Measurements from ENCODE around the gene C12orf56. TPM values are rescaled to one million over a fixed set of nuclear protein-coding genes. Genes with fewer than 3 reads are reported as not detected.
A peak's percentile ranks its signal among the peaks of the same experiment; 100 is the strongest.

Gene C12orf56, protein sequence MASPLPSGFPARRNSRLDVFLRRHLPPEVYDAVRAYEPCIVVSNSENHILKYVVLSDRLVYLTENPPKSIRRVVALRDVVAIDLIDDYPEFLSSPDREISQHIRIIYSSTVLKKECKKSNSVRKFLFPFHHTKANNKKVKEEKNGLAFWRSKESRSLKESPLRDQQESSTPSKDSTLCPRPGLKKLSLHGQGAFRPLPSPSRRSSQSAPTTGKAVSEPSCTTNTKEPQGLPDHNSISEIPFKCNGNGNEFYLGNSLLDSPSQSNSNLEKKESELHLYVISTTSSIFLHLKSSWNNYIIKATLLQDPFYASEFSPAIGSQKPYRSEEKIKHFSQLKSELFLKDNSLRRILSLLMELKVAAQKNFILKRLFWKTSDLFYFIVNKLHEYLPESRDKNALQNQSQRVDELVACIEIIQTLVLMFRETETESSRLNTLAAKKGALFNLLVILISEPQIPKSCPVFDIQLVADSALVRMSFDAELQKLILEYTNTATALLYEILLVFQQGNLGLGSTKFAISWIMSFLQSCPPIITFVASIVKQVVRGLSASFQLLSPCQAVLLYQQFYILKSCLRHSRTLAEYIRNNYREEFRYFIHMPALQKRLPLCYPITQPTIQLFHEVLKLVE
- total RNA-seq = not detected

DNA sequence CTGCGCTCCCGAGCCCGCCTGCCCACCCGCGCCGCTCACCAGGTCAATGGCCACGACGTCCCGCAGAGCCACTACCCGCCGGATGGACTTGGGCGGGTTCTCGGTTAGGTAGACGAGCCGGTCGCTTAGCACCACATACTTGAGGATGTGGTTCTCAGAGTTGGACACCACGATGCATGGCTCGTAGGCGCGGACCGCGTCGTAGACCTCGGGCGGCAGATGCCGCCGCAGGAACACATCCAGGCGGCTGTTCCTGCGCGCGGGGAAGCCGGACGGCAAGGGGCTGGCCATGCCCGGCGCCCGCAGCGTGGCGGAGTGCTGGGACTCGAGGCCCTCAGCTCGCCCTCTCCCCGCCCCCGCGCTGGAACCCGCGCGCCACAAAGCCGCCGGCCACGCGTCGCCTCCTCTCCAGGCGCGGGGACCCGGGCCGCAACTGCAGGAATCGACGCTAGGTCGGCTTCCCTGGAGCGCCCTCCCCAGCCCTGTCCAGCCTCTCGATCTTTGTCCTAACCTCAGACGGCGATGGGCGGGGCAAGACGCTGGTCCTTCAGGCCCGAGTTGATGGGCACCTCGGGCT lies at the start of gene C12orf56:
TSS of gene C12orf56 (minus strand) at position 484 of the 577 bp plus-strand sequence. CDS start at position 291, 193 bp downstream.
- H3K36me3 Mint-ChIP-seq = no peaks in the 10 kb centered on the region
- DNase-seq (ENCODE audit: low spot score) (no peak), ATAC-seq (peak; percentile 71 to 72)
- H3K4me1 Mint-ChIP-seq (ENCODE audit: low read depth in 2 of 2) = peaks cover 0 to 2% of the 10 kb centered on the region in 2 donors
- no peak within 1 kb of the TSS for H3K27ac Mint-ChIP-seq
- no peaks in the 10 kb centered on the region for H3K9me3 Mint-ChIP-seq
- peaks cover 16 to 19% of the 10 kb centered on the region in 2 donors for H3K27me3 Mint-ChIP-seq
- H3K4me3 Mint-ChIP-seq = peak within 1 kb of the TSS; percentile 61

GRCh38 chr12:64440100-64440499 lies 49.5 kb upstream of the C12orf56 start:
- no peaks in the 10 kb centered on the region for H3K4me1 Mint-ChIP-seq (ENCODE audit: low read depth in 2 of 2)
- peaks cover 31% of the 10 kb centered on the region for H3K36me3 Mint-ChIP-seq

DNA sequence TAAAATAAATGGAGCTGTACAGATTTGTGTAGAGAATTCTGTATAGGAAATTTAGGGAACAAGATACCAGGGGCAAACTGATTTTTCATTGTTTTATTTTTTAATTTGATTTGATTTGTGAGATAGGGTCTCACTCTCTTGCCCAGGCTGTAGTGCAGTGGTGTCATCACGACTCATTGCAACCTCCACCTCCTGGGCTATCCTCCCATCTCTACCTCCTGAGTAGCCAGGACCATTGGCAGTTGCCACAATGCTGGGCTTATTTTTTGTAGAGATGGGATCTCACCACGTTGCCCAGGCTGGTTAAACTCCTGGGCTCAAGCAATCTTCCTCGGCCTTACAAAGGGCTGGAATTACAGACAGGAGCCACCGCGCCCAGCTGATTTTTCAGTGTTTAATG lies 43.4 kb upstream of the C12orf56 start:
- Mint-ChIP-seq H3K27ac (no peak overlapping the region), H3K9me3 (no peaks in the 10 kb centered on the region), H3K4me3 (no peak overlapping the region), H3K4me1 (ENCODE audit: low read depth in 2 of 2) (no peaks in the 10 kb centered on the region), H3K27me3 (no peaks in the 10 kb centered on the region), H3K36me3 (peaks cover 48% of the 10 kb centered on the region)
- DNase-seq (ENCODE audit: low spot score) (no peak), ATAC-seq (no peak)

More at GRCh38 chr12:64440100-64440499, 49.5 kb upstream of the C12orf56 start:
- no peak overlapping the region for H3K27ac Mint-ChIP-seq
- ATAC-seq = no peak
- no peaks in the 10 kb centered on the region for H3K27me3 Mint-ChIP-seq
- DNase-seq (ENCODE audit: low spot score) = no peak
- no peaks in the 10 kb centered on the region for H3K9me3 Mint-ChIP-seq
- H3K4me3 Mint-ChIP-seq = no peak overlapping the region

DNA sequence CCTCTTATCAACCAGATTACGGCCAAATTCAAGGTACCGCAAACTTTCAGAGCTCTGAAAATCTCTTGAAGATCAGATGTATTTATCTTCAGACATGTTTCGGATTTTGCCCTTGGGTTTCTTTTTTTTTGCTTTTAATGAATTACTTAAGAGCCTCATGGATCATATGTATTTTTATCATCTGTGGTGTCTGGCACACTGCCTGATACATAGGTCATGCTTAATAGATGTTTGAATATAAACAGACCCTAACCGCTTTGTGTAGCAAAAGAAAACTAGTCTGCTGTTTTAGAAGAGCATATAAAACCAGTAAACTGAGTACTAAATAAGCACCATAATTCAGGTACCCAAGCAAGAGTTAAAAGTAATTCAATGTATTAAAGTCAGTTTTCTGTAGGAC lies 41.2 kb upstream of the C12orf56 start:
- no peak overlapping the region for H3K4me3 Mint-ChIP-seq
- H3K4me1 Mint-ChIP-seq (ENCODE audit: low read depth in 2 of 2) = no peaks in the 10 kb centered on the region
- peaks cover 41% of the 10 kb centered on the region for H3K36me3 Mint-ChIP-seq
- ATAC-seq (no peak), DNase-seq (ENCODE audit: low spot score) (no peak)
- no peaks in the 10 kb centered on the region for H3K27me3 Mint-ChIP-seq
- no peaks in the 10 kb centered on the region for H3K9me3 Mint-ChIP-seq
- no peak overlapping the region for H3K27ac Mint-ChIP-seq

DNA sequence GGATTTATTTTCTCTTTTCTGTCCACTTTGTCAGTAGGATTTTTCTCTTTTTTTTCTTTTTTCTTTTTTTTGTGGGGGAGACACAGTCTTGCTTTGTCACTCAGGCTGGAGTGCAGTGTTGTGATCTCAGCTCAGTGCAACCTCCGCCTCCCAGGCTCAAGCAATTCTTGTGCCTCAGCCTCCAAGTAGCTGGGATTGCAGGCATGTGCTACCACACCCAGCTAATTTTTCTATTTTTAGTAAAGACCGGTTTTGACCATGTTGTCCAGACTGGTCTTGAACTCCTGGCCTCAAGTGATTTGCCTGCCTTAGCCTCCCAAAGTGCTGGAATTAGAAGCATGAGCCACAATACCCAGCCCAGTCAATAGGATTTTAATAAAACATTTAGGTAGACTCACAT lies 40.3 kb upstream of the C12orf56 start:
- Mint-ChIP-seq H3K36me3 (peaks cover 40% of the 10 kb centered on the region), H3K4me3 (no peak overlapping the region), H3K27me3 (no peaks in the 10 kb centered on the region), H3K27ac (peak overlapping the region in 1 of 2 donors; percentile 37), H3K4me1 (ENCODE audit: low read depth in 2 of 2) (no peaks in the 10 kb centered on the region), H3K9me3 (no peaks in the 10 kb centered on the region)
- ATAC-seq (no peak), DNase-seq (ENCODE audit: low spot score) (no peak)

DNA sequence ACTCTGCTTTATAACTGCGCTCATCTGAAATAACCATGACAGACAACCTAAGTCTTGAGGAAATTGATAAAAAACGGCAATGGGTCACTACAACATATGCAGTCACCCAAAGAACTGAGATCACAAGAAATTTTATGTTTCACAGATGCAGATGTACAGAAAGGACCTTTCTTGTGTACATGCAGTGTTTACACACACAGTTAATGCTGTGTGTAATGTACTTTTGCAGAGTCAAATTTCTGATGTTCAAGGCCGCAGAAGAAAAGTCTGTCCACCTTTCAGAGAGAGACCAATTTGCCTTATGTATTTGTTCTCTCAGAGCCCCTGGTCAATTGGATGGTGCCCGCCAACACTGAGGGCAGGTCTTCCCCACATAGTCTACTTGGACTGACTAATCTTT lies 38.4 kb upstream of the C12orf56 start:
- Mint-ChIP-seq H3K27me3 (no peaks in the 10 kb centered on the region), H3K36me3 (peaks cover 43% of the 10 kb centered on the region), H3K27ac (no peak overlapping the region), H3K4me1 (ENCODE audit: low read depth in 2 of 2) (no peaks in the 10 kb centered on the region), H3K9me3 (no peaks in the 10 kb centered on the region), H3K4me3 (no peak overlapping the region)
- DNase-seq (ENCODE audit: low spot score) (no peak), ATAC-seq (no peak)

- Mint-ChIP-seq H3K27me3 (no peaks in the 10 kb centered on the region), H3K27ac (no peak overlapping the region), H3K9me3 (no peaks in the 10 kb centered on the region), H3K4me3 (no peak overlapping the region), H3K36me3 (peaks cover 45% of the 10 kb centered on the region), H3K4me1 (ENCODE audit: low read depth in 2 of 2) (no peaks in the 10 kb centered on the region)
- ATAC-seq = no peak
- no peak for DNase-seq (ENCODE audit: low spot score)
Measured at GRCh38 chr12:64427988-64428387, 37.4 kb upstream of the C12orf56 start.

DNA sequence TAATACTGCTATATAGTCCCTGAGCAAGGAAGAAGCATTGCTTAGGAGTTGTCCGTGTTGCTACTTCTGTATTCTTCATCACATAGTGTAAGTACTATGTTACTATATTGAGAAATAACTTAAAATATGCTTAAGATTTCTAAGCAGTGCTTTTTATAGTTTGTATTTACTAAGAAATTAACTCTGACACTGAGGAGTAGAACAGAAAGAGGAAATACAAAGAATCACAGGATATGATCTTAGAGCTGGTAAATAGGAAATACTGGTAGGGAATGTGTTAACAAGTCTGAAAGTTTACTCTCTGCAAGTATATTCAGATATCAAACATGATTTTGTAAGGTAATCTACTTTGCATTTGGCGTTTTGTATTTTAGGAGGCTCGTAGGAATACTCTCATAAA lies 29.1 kb upstream of the C12orf56 start:
- no peaks in the 10 kb centered on the region for H3K27me3 Mint-ChIP-seq

DNA sequence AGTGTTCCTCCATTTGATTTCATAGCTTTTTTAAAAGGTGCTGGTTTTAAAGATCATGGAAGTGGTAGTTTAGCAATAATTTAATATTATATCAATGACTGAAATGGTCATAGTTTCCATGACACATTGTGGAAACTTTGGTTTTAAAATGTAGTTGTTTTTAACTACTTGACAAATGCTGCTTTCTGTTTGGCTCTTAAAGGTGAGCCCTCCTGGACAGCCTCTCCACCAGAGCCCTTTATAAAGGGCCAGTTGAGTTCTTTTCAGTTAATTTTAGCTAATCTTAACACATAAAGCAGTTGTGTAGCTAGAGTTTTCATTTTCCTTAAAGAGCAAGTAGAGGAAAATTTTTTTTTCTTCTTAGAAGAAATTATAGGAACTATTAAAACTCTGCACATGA lies 27.7 kb upstream of the C12orf56 start:
- no peaks in the 10 kb centered on the region for H3K27me3 Mint-ChIP-seq
- DNase-seq (ENCODE audit: low spot score) (no peak), ATAC-seq (no peak)
- no peak overlapping the region for H3K4me3 Mint-ChIP-seq
- no peaks in the 10 kb centered on the region for H3K9me3 Mint-ChIP-seq
- H3K4me1 Mint-ChIP-seq (ENCODE audit: low read depth in 2 of 2) = no peaks in the 10 kb centered on the region
- H3K36me3 Mint-ChIP-seq = peaks cover 35% of the 10 kb centered on the region
- H3K27ac Mint-ChIP-seq = no peak overlapping the region

More for the DNA sequence above, 29.1 kb upstream of the C12orf56 start:
- Mint-ChIP-seq H3K36me3 (peaks cover 39% of the 10 kb centered on the region), H3K4me1 (ENCODE audit: low read depth in 2 of 2) (no peaks in the 10 kb centered on the region), H3K4me3 (no peak overlapping the region), H3K9me3 (no peaks in the 10 kb centered on the region), H3K27ac (no peak overlapping the region)
- ATAC-seq (no peak), DNase-seq (ENCODE audit: low spot score) (no peak)

DNA sequence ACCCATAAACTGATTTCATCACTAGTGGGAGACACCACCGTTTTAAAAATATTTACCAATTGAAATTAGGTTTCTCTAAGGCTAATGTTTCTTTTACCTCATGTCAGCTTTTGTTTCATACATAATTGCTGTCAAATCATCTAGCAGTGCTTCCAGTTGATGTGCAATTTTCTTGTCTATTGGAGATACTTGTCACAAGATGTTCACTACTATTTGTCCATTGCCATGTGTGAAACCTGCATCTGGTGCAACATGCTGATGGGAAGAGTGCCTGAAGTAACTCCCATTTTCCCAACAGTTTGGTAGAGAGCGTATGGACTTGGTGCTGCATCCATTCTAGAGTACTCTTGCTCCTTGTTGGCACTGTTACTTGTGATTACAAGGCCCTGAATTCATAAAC lies 23.3 kb upstream of the C12orf56 start:
- H3K27me3 Mint-ChIP-seq = no peaks in the 10 kb centered on the region
- peaks cover 28% of the 10 kb centered on the region for H3K36me3 Mint-ChIP-seq
- no peaks in the 10 kb centered on the region for H3K4me1 Mint-ChIP-seq (ENCODE audit: low read depth in 2 of 2)
- H3K27ac Mint-ChIP-seq = no peak overlapping the region
- H3K4me3 Mint-ChIP-seq = no peak overlapping the region
- no peak for ATAC-seq
- DNase-seq (ENCODE audit: low spot score) = no peak
- no peaks in the 10 kb centered on the region for H3K9me3 Mint-ChIP-seq

DNA sequence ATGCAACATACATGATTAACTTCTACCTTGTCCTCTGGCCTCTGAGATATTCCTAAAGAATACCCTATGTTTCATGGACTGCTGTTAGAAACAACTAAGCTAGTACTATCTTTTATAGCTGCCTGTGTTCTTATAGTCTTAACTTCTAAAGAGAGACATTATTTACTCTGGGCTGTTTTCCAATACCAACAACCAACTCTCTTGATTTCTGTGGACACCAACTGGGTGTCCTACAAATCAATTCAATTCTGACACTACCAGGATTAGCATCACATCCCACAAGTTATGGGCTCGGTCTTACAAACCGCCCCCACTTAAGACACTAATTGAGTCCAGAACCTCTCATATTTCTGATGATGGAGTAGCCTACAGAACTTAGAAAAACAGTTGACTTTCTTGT lies 21.9 kb upstream of the C12orf56 start:
- Mint-ChIP-seq H3K27me3 (no peaks in the 10 kb centered on the region), H3K9me3 (no peaks in the 10 kb centered on the region), H3K4me3 (no peak overlapping the region), H3K4me1 (ENCODE audit: low read depth in 2 of 2) (peaks cover 1 to 3% of the 10 kb centered on the region in 2 donors), H3K27ac (no peak overlapping the region), H3K36me3 (peaks cover 24% of the 10 kb centered on the region)
- ATAC-seq = no peak
- DNase-seq (ENCODE audit: low spot score) = no peak

- no peak for ATAC-seq
- H3K27me3 Mint-ChIP-seq = no peaks in the 10 kb centered on the region
- H3K36me3 Mint-ChIP-seq = peaks cover 20% of the 10 kb centered on the region
Measured at GRCh38 chr12:64411427-64411826, 20.9 kb upstream of the C12orf56 start.

DNA sequence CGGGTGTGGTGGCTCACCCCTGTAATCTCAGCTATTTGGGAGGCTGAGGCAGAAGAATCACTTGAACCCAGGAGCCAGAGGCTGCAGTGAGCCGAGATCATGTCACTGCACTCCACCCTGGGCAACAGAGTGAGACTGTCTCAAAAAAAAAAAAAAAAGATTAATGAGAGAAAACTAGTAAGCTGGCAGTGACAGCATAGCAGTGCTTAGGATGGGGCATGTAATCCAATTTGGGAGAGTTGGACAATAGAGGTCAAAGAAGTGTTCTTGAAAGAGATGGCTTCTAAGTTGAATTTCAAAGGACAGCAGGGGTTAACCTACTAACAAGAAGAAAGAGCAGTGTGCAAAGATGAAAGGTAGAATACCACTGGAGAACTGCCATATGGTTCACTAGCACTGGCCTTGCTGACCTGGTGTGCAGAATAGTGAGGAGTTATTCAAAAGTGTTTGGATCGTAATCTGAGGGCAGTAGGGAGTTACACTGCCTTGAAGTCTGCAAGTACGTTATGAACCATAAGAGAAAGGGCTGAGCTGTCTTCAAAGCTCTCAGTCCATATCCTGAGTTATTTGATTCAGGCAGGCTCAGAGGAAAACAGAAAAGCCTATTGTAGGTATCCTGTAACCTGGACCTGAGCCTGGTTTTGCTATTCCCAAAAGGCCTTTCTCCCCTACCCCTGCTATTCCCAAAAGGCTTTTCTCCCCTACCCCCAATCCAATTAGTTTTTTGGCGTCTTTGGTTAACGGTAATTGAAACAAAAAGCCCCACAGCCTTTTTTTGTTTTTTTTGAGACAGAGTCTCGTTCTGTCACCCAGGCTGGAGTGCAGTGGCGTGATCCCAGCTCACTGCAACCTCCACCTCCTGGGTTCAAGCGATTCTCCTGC lies 17.0 kb upstream of the C12orf56 start:
- Mint-ChIP-seq H3K27me3 (no peaks in the 10 kb centered on the region), H3K9me3 (no peaks in the 10 kb centered on the region), H3K4me3 (no peak overlapping the region), H3K27ac (no peak overlapping the region), H3K4me1 (ENCODE audit: low read depth in 2 of 2) (peaks cover 15 to 18% of the 10 kb centered on the region in 2 donors), H3K36me3 (peaks cover 11% of the 10 kb centered on the region)
- ATAC-seq (no peak), DNase-seq (ENCODE audit: low spot score) (no peak)

More at GRCh38 chr12:64411427-64411826, 20.9 kb upstream of the C12orf56 start:
- Mint-ChIP-seq H3K4me3 (no peak overlapping the region), H3K27ac (no peak overlapping the region), H3K4me1 (ENCODE audit: low read depth in 2 of 2) (peaks cover 5 to 6% of the 10 kb centered on the region in 2 donors), H3K9me3 (no peaks in the 10 kb centered on the region)
- no peak for DNase-seq (ENCODE audit: low spot score)

Measured in natural killer cell treated with Interleukin-12 subunit alpha and Interleukin-12 subunit beta and Interleukin-15 and Interleukin-18, amount 100 ng/mL, for 72 hours (primary cell).